Esophagus squamous epithelium (tissue), 4 donors: ENCODE results near the gene REG4.

Source experiments
- CTCF ChIP-seq, 6 experiments: fragments of 450-650 bp in 4 of 6; fragments of 200-600 bp in 2 of 6; sonication (generic) in 2 of 6; IDR thresholded peaks; one replicate each; pipeline ENCODE4 v1.5.1; 2016 to 2019; ENCODE audit warnings: antibody characterized with exemption in 6 of 6, mild to moderate bottlenecking in 4 of 6, moderate library complexity in 4 of 6
- POLR2A ChIP-seq, 4 donors: fragments of 450-650 bp; IDR thresholded peaks; one replicate each; pipeline ENCODE4 v1.6.1; 2017; ENCODE audit warnings: antibody characterized with exemption in 4 of 4, mild to moderate bottlenecking in 4 of 4, moderate library complexity in 3 of 4

GRCh38 chr1:119858126-119858525 is 46.9 kb upstream of the REG4 start:
- TF ChIP-seq POLR2A (IDR thresholded peaks at IDR 0.05) (no peak), CTCF (IDR thresholded peaks at IDR 0.05) (no peak)
